ENCODE data around the gene GUCA2A.

The GUCA2A gene

DNA sequence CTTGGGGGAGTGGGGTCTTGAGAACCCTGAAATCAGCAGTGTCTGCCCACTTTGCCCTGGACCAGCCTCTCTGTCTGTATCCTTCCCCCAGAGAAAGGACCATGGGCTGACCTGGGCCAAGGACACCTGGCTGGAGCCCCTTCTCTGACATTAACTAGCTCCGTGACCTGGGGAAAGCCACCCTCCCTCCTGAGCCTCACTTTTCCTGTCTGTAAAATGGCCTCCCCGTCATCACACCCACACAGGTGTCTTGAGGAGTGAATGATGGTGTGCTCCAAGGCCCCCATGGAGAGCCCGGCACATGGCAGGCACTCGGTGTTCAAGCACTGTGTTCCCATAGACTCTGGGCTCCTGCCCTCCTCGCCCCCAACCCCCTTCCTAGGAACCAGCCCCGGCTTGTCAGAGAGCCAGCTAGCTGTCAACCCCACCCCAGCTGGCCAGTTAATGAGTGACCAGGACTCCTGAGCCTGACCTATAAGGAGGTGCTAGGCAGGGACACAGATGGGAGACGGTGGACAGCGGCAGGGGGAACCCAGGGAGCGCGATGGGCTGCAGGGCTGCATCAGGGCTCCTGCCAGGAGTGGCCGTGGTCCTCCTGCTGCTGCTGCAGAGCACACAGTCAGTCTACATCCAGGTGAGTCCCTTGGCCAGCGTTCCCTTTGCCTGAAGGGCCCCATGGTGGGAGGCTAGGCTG is 11.5 kb downstream of the GUCA2A start, which contains the start of gene GUCA2B:
Gene GUCA2B, plus strand, starts transcription at position 504 of the 694 bp plus-strand sequence. Its CDS starts 41 bp downstream, at position 545.
- DNase-seq = no peak

DNA sequence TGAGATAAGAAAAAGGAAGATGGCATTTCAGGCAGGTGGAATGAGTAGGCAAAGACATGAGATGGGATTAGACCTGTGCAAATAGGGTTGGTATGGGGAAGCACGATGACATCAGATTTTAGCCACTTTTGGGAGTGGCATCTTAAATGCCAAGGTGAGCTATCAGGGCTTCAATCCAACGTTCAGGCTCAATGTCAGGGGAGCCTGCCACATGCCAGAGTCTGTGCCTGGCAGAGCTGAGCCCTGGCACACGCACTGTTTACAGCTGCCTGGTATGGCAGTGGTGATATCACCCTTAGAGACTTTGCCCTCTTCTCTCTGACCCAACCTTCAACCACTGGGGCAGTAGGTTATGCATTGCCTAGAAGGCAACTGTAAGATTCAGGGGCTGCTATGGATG is 12.4 kb downstream of the GUCA2A start:
- DNase-seq = no peak

DNA sequence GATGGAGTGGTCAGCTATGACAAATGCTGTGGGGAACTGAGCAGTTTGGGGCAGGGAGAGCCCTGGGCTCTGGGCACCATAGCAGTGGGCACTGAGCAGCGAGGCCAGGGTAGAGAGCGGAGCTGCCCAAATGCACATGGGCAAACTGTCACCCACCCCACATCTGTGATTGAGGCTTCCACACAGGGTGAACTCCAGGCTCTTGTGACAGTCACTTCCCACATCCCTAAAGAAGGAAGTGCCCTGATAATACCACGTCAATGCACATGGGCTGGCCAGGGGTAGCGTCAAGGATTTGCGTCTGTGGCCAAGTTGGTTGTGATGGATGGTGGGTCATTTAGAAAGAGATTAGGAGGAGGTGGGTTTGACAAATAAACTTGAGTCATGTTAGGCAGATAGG is 13.9 kb downstream of the GUCA2A start:
- DNase-seq = no peak

DNA sequence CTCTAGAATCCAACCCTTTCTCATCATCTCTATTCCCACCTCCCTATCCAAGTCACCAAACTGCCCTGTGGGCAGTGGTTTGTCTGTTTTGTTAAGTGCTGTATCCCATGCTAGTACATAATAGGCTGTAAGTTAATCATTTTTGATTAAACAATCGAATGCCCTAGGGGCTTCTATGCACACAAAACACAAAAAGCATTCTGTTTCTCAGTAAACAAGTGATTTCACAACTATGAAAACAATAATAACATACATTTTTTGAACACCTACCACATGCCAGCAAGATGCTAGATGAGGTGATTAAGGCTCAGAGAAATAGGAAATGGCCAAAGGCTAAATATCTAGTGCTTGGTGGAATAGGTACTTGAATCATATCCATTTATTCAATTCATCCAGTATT is 16.4 kb downstream of the GUCA2A start:
- peak; percentile 29 for DNase-seq

DNA sequence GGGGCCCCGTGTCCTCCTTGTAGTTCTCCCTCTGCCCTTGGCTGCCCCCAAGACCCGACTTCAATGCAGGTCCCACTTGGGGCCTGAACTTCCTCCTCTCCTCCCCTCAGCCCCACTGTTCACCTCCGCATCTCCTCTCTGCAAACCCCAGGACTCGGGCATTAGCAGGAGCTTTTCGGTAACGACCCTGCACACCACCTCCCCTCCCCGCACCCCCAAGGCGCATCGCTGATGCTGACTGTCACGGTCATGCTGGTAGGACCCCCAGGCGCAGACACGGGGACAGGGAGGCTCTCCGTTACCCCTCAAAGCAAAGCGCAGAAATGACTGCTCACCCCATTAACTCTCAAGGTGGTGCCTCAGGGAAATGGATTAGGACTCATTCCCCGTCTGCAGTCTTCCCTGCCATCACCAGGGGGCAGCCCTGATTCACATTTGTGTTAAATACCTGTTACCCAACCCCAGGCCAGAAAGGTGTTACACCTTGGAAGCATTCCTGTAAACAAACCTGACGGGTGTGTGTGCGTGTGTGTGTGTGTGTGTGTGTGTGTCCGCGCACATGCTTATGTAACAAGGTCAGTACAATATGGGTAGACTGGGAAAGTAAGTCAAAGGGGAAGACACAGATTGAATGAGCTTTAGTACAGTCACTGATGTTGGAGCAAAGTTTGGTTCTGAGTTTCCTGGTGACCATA is 17.8 kb downstream of the GUCA2A start:
- peak; percentile 84 for DNase-seq

DNA sequence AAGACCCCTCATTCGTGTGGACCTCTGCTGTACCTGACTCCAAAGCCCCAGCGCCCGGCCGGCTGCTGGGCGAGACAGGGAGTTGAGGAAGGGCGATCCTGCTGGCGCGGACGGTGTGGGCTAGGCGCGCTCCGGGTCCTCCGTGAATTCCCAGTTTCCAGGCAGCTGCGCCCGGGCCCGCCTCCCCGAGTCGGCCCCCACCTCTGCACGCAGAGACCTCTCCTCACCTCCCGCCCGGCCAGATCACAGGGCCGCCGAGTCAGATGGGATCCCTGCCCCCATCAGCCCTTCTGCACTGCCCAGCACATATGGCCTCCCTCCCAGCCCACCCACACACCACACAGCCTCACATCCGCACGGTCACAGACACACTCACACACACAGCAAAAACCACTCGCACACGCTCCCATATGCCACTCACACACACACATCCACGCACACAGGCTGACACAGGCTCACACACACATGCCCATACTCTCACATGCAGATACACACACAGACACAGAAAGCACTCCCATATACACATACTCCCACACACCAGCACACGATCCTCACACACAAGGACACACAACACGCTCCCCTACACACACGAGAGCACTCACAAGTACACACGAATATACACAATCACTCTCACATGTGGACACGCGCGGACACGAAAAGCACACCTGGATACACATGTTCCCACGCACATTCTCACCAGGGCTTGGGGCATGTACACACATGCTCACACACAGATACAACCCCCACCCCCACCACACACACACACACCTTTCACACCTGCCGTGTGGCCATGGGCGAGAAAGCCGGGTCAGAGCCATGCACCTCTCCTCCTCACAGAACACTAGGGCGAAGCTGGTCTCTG is 18.6 kb downstream of the GUCA2A start:
- DNase-seq = no peak

DNA sequence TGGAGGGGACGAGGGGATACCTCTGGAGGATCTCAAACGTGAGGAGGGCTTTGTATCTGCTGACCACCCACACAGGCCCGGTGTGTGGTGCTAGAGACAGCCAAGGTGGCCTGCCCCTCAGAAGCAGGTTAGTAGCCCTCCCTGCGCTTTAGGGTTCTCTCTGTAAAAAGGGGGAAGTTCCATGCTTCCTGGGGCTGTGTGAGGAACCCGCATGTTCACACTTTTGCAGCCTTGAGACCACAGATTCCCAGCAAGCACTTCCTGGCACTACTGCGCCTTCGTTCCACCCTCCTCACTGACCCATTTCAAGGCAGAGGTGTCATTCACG is 19.2 kb downstream of the GUCA2A start:
- no peak for DNase-seq

DNA sequence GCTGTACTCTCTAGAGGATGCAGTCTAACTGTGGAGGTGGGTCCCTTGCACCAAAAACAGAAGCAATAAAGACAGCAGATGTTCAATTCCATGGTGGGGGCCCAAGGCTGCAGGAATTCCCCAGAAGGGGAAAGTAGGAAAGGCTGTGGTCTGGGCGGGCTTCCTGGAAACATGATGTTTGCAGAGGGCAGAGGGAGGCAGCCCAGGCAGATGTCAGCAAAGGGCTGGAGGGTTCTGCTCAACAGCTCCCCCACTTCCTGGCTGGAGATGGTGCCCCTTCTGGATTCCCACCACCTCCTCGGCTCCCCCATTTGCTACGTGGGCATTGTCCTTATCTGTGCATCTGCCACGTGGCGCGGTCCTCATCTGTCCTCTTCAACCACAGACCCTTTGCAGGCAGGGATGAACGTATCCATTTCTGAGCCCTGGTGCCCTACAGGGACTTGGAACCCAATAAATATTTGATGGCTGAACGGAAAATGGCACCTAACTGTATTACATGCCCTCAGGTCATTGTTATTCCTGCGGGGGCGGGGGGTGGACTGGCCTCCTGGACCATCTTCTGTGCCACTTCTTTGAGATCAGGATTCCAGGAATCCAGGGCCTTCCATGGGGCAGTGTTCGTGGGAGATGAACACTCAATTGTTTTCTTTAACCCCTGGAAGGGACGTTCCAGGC is 19.7 kb downstream of the GUCA2A start:
- DNase-seq = peak; percentile 51

DNA sequence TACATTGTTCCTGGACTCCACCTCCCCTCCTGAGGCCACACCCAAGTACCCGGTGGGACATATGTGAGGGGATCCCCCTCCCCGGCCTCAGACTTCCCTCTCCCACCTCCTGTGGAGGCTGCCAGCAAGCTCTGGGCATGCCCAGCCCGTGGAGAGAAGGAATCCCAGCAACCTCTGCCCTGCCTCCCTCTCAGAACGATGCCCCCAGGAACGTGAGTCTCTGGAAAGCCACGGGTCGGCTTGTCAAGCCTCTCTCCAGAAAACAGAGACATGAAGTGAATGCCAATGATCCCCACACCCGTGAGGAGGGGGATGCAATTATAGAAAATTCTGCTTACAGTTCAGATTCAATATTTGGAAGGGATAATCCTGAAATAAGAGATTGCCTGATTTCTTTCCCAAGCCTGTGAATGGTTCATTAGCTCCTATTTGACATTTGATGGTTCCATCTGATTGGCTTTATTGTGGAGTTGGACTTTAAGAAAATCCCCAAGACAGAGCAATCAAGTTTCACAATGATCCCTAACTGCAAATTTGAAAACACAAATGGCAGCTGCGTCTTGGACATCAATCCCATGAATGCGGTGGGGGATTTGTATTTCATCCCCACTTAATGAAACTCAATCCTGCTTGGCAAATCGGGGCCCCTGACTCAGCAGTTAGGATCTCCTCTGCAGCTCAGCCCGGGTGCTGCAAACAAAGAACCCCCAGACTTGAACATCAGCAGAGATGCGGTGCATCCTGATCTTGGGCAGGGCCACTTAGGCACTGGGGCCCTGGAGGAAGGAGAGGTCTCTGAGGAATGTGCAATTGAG is 20.4 kb downstream of the GUCA2A start:
- peak; percentile 39 for DNase-seq

DNA sequence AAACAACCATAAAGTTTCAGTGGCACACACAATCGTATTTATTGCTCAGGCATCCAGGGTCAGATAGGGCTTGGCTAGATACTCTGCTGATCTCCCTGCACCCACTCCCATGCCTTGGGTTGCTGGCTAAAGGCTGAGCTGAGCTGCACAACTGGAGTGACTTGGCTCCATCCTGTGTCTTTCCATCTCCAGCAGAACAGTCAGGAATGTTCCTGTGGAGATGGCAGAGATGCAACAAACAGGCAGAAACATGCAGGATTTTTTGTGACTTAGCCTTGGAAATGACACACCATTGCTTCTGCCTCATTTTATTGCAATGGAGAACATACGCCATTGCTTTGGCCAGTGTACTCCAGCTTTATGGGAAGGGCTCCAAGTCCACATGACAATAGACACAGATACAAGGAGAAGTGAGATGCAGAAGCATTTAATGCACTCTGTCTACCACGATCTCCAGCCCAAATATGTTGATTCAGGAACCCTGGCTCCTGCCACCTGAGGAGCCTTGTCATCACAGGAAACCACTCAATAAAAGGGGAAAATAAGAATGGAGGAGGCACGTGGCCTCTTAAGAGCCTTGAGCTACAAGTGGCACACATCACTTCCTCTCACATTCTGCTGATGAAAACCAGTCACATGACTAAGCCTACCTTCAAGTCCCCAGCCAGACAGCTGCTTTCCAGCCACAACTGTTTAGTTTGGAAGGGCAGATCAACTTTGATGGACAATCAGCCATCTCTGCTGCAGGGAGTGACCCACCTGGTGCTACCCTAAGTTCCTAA is 21.5 kb downstream of the GUCA2A start:
- DNase-seq = peak; percentile 31

DNA sequence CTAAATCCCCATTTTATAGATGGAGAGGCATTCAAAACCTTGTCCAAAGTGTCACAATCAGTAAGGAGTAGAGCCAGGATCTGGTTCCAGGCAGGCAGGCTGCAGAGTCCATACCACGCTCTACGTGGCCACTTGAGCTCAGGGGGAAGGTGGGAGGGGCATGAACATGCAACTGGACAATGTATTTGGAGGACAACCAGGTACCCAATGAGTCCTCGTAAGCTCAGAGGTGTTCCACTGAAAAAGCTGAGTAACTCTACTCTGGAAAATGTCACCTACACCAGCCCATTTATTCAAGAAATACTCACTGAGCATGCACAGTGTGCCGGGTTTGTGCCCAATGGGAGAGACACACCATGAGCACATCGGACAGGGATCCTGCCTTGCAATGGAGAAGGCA is 22.6 kb downstream of the GUCA2A start:
- DNase-seq = no peak

DNA sequence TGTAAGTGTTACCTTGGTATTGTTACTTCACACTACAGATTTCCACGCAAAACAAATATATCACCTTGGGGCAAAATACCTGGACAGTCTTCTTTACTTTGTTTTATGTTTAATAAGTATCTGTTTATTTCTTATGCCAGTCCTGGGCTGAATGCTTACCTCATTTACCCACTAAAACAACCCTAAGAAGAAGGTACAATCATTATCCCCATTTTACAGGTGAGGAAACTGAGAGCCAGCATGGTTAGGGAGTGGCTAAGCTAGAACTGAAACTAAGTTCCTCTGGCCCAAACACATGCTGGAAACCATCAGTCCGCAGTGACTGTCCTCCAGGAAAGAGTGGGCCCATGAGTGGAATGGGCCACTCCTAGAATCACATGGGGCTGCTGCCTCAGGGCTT is 24.4 kb downstream of the GUCA2A start:
- no peak for DNase-seq

DNA sequence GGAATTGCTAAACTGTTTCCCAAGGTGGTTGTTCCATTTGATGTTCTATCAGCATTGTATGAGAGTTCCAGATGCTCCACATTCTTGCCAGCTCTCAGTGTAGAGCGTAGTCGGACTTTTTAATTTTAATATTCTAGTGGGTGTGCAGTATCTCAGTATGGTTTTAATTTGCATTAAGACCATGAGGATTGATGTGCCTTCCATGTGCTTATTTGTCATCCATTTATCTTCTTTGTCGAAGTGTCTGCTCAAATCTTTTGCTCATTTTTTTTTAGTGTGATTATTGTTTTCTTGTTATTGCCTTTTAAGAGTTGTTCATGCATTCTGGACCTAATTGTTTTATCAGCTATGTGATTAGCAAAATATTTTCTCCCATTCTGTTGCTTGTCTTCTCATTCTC is 25.1 kb downstream of the GUCA2A start:
- DNase-seq = no peak

DNA sequence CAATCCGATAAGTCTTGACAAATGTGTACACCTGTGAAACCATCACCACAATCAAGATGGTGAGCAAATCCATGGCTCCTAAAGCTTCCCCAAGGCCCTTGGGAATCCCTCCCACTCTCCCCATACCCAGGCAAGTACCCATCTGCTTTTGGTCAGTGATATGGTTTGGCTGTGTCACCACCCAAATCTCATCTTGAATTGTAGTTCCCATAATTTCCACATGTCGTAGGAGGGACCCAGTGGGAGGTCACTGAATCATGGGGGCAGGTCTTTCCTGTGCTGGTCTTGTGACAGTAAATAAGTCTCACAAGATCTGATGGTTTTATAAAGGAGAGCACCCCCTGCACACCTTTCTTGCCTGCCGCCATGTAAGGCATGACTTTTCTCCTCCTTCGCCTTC is 26.0 kb downstream of the GUCA2A start:
- no peak for DNase-seq

DNA sequence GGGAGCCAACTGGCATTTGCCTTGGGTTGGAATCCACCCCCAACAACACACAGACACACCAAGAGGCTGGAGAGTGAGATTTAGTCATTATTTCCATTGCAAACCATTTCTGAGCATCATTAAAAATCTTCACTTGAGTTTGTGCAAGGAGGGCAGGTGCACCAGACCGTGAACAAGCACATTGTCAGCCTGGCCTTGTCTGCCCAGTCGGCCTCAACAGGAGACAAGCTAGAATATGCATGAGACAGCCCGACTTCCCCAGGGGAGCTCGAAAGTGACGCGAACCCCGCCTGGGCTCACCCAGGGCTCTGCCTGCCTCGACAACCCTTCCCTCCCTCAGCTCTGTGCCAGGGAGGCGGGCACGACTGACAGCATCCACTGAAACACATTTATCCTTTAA is 26.8 kb downstream of the GUCA2A start:
- DNase-seq = peak; percentile 8

DNA sequence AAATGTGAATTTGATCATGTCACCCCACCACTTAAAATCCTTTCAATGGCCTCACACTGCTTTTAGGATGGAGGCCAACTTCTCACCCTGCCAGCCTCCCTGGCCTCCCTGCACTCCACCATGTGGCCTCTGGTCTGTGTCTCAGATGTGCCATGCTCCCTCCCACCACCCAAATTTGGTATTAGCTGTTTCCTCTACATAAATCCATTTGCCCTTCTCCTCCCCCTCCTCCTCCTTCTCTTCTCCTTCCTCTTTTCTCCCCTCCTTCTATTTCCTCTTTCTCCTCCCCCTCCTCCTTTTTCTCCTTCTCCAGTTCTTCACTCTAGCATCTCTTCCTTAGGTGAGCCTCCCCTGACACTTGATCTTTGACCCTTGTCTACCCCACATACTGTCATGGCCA is 28.1 kb downstream of the GUCA2A start:
- DNase-seq = no peak

DNA sequence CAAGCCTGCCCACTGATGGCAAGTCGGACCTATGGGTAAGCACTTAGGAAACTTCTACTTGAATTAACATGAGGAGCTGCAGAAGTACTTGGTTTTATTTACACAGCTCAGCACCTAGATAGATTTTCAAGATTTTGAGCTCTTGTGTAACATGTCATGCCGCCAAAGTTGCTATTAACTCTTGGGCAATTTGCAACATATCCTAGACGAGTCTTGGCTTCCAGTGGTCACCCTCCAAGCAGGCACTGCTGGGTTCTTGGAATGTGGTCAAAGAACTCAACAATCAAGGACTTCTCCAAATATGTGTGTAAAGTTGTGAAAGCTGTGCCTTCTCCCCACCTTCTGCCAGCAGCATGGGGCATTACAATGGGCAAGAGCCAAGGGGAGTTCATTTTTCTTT is 29.1 kb downstream of the GUCA2A start:
- no peak for DNase-seq

DNA sequence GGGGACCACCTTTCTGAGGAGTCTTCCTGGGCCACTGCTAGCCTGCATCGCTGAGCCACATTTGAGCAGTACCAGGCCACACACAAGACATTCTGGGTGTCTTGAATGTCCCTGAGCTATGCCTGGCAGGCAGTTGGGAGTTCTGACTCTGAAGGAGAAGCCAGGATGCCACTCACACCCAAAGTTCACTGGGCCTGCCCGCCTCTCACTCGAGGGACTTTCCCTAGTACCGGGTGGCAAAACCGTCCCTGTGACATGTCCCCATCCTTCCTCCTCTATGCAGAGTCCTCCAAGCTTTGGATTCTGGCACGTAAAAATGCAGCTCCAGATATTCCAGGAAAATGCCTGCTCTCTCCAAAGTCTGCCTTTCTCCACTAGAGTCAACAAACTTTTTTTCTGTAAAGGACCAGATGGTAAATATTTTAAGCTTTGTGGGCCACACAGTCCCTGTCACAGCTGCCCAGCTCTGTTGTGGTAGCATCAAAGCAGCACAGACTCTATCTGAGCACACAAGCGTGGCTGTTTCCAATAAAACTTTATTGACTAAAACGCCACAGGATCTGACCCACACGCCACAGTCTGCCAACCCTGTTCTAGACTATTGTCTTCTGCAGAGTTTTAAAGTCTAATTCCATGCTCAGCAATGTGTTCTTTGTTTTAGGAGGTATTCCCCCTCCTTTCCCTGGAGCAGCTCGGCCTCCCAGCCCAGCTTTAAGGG is 30.6 kb downstream of the GUCA2A start:
- DNase-seq = no peak

DNA sequence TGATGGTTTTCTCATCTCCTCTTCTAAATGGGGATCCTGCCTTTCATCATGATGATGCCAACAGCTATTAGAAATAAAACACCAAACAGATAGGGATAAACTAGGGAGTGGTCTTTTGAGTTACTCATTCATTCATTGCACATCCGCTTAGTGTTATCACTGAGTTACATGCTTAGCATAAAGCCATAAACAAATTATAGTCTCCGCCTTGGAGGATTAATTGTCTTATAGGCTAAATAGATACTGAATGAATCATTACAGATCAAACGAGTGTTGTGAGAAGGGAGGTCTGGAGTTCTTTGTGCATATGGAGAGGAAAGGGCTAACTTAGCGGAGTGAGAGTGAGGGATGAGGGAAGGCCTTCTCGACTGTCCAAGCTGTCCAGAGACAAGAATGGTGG is 31.2 kb downstream of the GUCA2A start:
- DNase-seq = no peak

DNA sequence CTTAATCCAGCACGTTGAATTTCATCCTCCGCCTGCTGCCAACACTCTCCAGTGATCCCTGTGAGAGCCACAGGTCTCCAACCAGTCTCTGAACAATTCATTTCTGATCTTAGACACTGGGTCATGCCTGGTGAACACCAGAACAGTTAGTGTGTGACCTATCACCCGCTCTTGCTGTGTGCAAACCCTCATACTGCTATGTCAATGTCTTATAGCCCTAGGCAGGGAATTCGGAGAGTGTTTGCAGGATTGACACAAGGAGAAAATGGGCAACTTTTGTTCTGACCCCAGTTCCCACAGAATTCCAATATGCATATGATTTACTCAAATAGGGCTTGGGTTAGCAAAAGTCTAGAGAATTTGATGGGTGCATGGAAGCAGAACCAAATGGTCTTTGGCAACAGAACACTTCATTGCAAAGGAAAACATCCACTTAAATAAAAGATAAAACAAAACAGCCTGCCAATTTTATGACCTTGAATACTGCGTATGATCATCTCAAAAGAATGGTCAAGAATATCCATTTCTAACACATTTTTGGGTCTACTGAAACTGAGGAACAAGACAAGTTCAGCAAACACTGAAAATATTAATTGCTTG is 34.4 kb downstream of the GUCA2A start:
- no peak for DNase-seq
